Activated CD4-positive, alpha-beta memory T cell treated with anti-CD3 and anti-CD28 coated beads, Interleukin-2, amount 10 ng/mL, durations not matched to agents 7 days and 5 days (primary cell): Measurements from ENCODE around the gene GPR12. TPM values are rescaled to one million over a fixed set of nuclear protein-coding genes. Genes with fewer than 3 reads are reported as not detected.
"Not testable (repeated sequence)": the region's sequence is repeated elsewhere in the genome, so short reads cannot be mapped to it uniquely, and the experiment has no call there.

Experiments used
- CTCF ChIA-PET: fragments of 350-600 bp; sonication (Branson Sonifier 250); formaldehyde crosslinking; loops from one replicate; lab custom pipeline; 2021; ENCODE audit warnings: antibody characterized with exemption, inconsistent platforms; lab: Charles Lee
- POLR2A ChIA-PET: fragments of 350-600 bp; sonication (Branson Sonifier 250); formaldehyde crosslinking; loops from one replicate; lab custom pipeline; 2021; ENCODE audit warnings: antibody characterized with exemption; lab: Charles Lee
- DNase-seq: peaks from one replicate; pipeline ENCODE4 v3.0.0-alpha.2; 2020
- H3K27ac Mint-ChIP-seq: one replicate; pipeline ENCODE4 v1.8.0; 2021; ENCODE audit warnings: mild to moderate bottlenecking, mixed read lengths
- H3K27me3 Mint-ChIP-seq: one replicate; pipeline ENCODE4 v1.8.0; 2021; ENCODE audit warnings: mixed read lengths
- H3K36me3 Mint-ChIP-seq: one replicate; pipeline ENCODE4 v1.8.0; 2021; ENCODE audit warnings: low read depth, mixed read lengths
- H3K4me1 Mint-ChIP-seq: one replicate; pipeline ENCODE4 v1.8.0; 2021; ENCODE audit warnings: mixed read lengths
- H3K4me3 Mint-ChIP-seq: one replicate; pipeline ENCODE4 v1.8.0; 2021; ENCODE audit warnings: mild to moderate bottlenecking, mixed read lengths
- H3K9me3 Mint-ChIP-seq: one replicate; pipeline ENCODE4 v1.8.0; 2021; ENCODE audit warnings: mixed read lengths
- total RNA-seq, 2 experiments: library from RNA; stranded (reverse); gene quantifications; one replicate each; pipeline ENCODE4 v1.2.3, GENCODE V29; 2021

Gene GPR12
- total RNA-seq, 2 experiments from 2014 or later, result not detected

- H3K9me3 Mint-ChIP-seq, result no peaks in the 10 kb centered on the region
- no peak overlapping the region for H3K27ac Mint-ChIP-seq
- no peaks in the 10 kb centered on the region for H3K36me3 Mint-ChIP-seq
- H3K27me3 Mint-ChIP-seq, result peaks cover 5% of the 10 kb centered on the region
- no peak overlapping the region for H3K4me3 Mint-ChIP-seq
- POLR2A ChIA-PET, result no interaction called here
- H3K4me1 Mint-ChIP-seq, result peaks cover 7% of the 10 kb centered on the region
- no peak for DNase-seq
- CTCF ChIA-PET, result interaction anchor here (1.2 kb wide), 1 partner anchor 28 kb away, joined by 4 read pairs; no protein-coding TSS in a partner anchor
These were observed 33.9 kb downstream of the GPR12 start for GRCh38 chr13:26726684-26727083.

GRCh38 chr13:26723620-26724019, 37.0 kb downstream of the GPR12 start:
- POLR2A ChIA-PET, H3K27ac Mint-ChIP-seq, DNase-seq, CTCF ChIA-PET, H3K9me3 Mint-ChIP-seq, H3K36me3 Mint-ChIP-seq, H3K27me3 Mint-ChIP-seq, H3K4me3 Mint-ChIP-seq: not testable (repeated sequence)
- peaks cover 24% of the 10 kb centered on the region for H3K4me1 Mint-ChIP-seq

- ChIA-PET POLR2A (no interaction called here), CTCF (no interaction called here)
- Mint-ChIP-seq H3K27ac (no peak overlapping the region), H3K27me3 (no peaks in the 10 kb centered on the region), H3K36me3 (no peaks in the 10 kb centered on the region), H3K4me1 (peaks cover 24% of the 10 kb centered on the region), H3K4me3 (no peak overlapping the region), H3K9me3 (no peaks in the 10 kb centered on the region)
- no peak for DNase-seq
These were observed 38.3 kb downstream of the GPR12 start for GRCh38 chr13:26722321-26722720.

GRCh38 chr13:26721251-26722121, 39.1 kb downstream of the GPR12 start:
- H3K4me3 Mint-ChIP-seq, result peak overlapping the region; percentile 51
- POLR2A ChIA-PET, result no interaction called here
- H3K36me3 Mint-ChIP-seq, result no peaks in the 10 kb centered on the region
- CTCF ChIA-PET, result interaction anchor here (2.2 kb wide), 1 partner anchor 23 kb away, joined by 12 read pairs; no protein-coding TSS in a partner anchor
- peaks cover 24% of the 10 kb centered on the region for H3K4me1 Mint-ChIP-seq
- DNase-seq, result peak; percentile 45
- no peaks in the 10 kb centered on the region for H3K27me3 Mint-ChIP-seq
- H3K27ac Mint-ChIP-seq, result peak overlapping the region; percentile 62
- H3K9me3 Mint-ChIP-seq, result no peaks in the 10 kb centered on the region

- H3K4me3 Mint-ChIP-seq, result no peak overlapping the region
- ChIA-PET POLR2A (no interaction called here), CTCF (interaction anchor here (1.4 to 2.2 kb wide), 3 partner anchors 8 to 211 kb away, joined by 3 to 12 read pairs (median 3); no protein-coding TSS in a partner anchor)
- peaks cover 24% of the 10 kb centered on the region for H3K4me1 Mint-ChIP-seq
- H3K27ac Mint-ChIP-seq, result no peak overlapping the region
- H3K9me3 Mint-ChIP-seq, result no peaks in the 10 kb centered on the region
- H3K27me3 Mint-ChIP-seq, result no peaks in the 10 kb centered on the region
- DNase-seq, result no peak
- no peaks in the 10 kb centered on the region for H3K36me3 Mint-ChIP-seq
These were observed 41.1 kb downstream of the GPR12 start for GRCh38 chr13:26719356-26719945.

- Mint-ChIP-seq H3K4me1 (peaks cover 24% of the 10 kb centered on the region), H3K27ac (no peak overlapping the region), H3K4me3 (no peak overlapping the region), H3K9me3 (no peaks in the 10 kb centered on the region), H3K36me3 (no peaks in the 10 kb centered on the region), H3K27me3 (no peaks in the 10 kb centered on the region)
- ChIA-PET CTCF (interaction anchor here (1.4 to 2.2 kb wide), 2 partner anchors 21 to 212 kb away, joined by 3 to 12 read pairs; no protein-coding TSS in a partner anchor), POLR2A (no interaction called here)
- no peak for DNase-seq
These were observed 41.7 kb downstream of the GPR12 start for GRCh38 chr13:26718872-26719271.

GRCh38 chr13:26718146-26718545, 42.4 kb downstream of the GPR12 start:
- DNase-seq, result no peak
- CTCF ChIA-PET, result interaction anchor here (0.6 to 0.7 kb wide), 2 partner anchors 13 to 1116 kb away, joined by 3 read pairs; no protein-coding TSS in a partner anchor

GRCh38 chr13:26716984-26717383, 43.6 kb downstream of the GPR12 start:
- DNase-seq, result no peak
- Mint-ChIP-seq H3K27ac (no peak overlapping the region), H3K36me3 (no peaks in the 10 kb centered on the region)

More at GRCh38 chr13:26718146-26718545, 42.4 kb downstream of the GPR12 start:
- POLR2A ChIA-PET, result no interaction called here
- Mint-ChIP-seq H3K27ac (no peak overlapping the region), H3K4me1 (peaks cover 24% of the 10 kb centered on the region), H3K9me3 (no peaks in the 10 kb centered on the region), H3K36me3 (no peaks in the 10 kb centered on the region), H3K4me3 (no peak overlapping the region), H3K27me3 (no peaks in the 10 kb centered on the region)

GRCh38 chr13:26713341-26713740, 47.2 kb downstream of the GPR12 start:
- Mint-ChIP-seq H3K4me3 (no peak overlapping the region), H3K9me3 (peaks cover 3% of the 10 kb centered on the region), H3K4me1 (no peaks in the 10 kb centered on the region), H3K27me3 (no peaks in the 10 kb centered on the region), H3K36me3 (no peaks in the 10 kb centered on the region), H3K27ac (no peak overlapping the region)
- CTCF ChIA-PET, result interaction anchor here (1.2 to 1.9 kb wide), 2 partner anchors 15 to 160 kb away, joined by 3 to 7 read pairs; no protein-coding TSS in a partner anchor
- DNase-seq, result no peak
- POLR2A ChIA-PET, result no interaction called here

More at GRCh38 chr13:26716984-26717383, 43.6 kb downstream of the GPR12 start:
- CTCF ChIA-PET, result interaction anchor here (1.2 kb wide), 1 partner anchor 50 kb away, joined by 3 read pairs; no protein-coding TSS in a partner anchor
- H3K4me3 Mint-ChIP-seq, result no peak overlapping the region
- H3K9me3 Mint-ChIP-seq, result peaks cover 3% of the 10 kb centered on the region
- no peaks in the 10 kb centered on the region for H3K27me3 Mint-ChIP-seq
- POLR2A ChIA-PET, result no interaction called here
- H3K4me1 Mint-ChIP-seq, result peaks cover 19% of the 10 kb centered on the region

- H3K27me3 Mint-ChIP-seq, result no peaks in the 10 kb centered on the region
- H3K27ac Mint-ChIP-seq, result no peak overlapping the region
These were observed 49.4 kb downstream of the GPR12 start for GRCh38 chr13:26711211-26711610.

GRCh38 chr13:26710166-26710565, 50.4 kb downstream of the GPR12 start:
- Mint-ChIP-seq H3K27me3 (no peaks in the 10 kb centered on the region), H3K4me3 (no peak overlapping the region), H3K27ac (no peak overlapping the region), H3K9me3 (peaks cover 3% of the 10 kb centered on the region), H3K4me1 (no peaks in the 10 kb centered on the region), H3K36me3 (no peaks in the 10 kb centered on the region)
- CTCF ChIA-PET, result interaction anchor here (1.2 to 1.5 kb wide), 2 partner anchors 163 to 164 kb away, joined by 4 read pairs; no protein-coding TSS in a partner anchor
- DNase-seq, result no peak
- POLR2A ChIA-PET, result no interaction called here

More at GRCh38 chr13:26711211-26711610, 49.4 kb downstream of the GPR12 start:
- POLR2A ChIA-PET, result no interaction called here
- Mint-ChIP-seq H3K4me1 (no peaks in the 10 kb centered on the region), H3K4me3 (no peak overlapping the region), H3K36me3 (no peaks in the 10 kb centered on the region), H3K9me3 (peaks cover 3% of the 10 kb centered on the region)
- DNase-seq, result no peak
- CTCF ChIA-PET, result interaction anchor here (0.7 to 1.5 kb wide), 6 partner anchors 9 to 463 kb away, joined by 3 to 12 read pairs (median 4); no protein-coding TSS in a partner anchor

GRCh38 chr13:26709461-26709860, 51.1 kb downstream of the GPR12 start:
- Mint-ChIP-seq H3K27ac (no peak overlapping the region), H3K36me3 (no peaks in the 10 kb centered on the region), H3K4me3 (no peak overlapping the region), H3K27me3 (no peaks in the 10 kb centered on the region), H3K4me1 (no peaks in the 10 kb centered on the region), H3K9me3 (peaks cover 3% of the 10 kb centered on the region)
- POLR2A ChIA-PET, result no interaction called here
- DNase-seq, result no peak
- CTCF ChIA-PET, result interaction anchor here (0.7 kb wide), 1 partner anchor 163 kb away, joined by 3 read pairs; no protein-coding TSS in a partner anchor

GRCh38 chr13:26708007-26708297, 52.6 kb downstream of the GPR12 start:
- Mint-ChIP-seq H3K27me3 (peaks cover 4% of the 10 kb centered on the region), H3K4me3 (no peak overlapping the region), H3K9me3 (peaks cover 3% of the 10 kb centered on the region), H3K36me3 (no peaks in the 10 kb centered on the region), H3K4me1 (no peaks in the 10 kb centered on the region), H3K27ac (no peak overlapping the region)
- ChIA-PET CTCF (interaction anchor here (1.5 to 3.9 kb wide), 3 partner anchors 164 to 222 kb away, joined by 4 to 26 read pairs (median 5); no protein-coding TSS in a partner anchor), POLR2A (no interaction called here)
- DNase-seq, result no peak
